K562 (cell line): ENCODE results near the gene PLA2G4C. TPM values are rescaled to one million over a fixed set of nuclear protein-coding genes. Genes with fewer than 3 reads are reported as not detected.

Experiments
- ARID1B ChIP-seq: fragments of 450-650 bp; IDR thresholded peaks from 2 replicates; pipeline ENCODE4 v1.6.1; 2016; ENCODE audit warnings: antibody characterized with exemption, mild to moderate bottlenecking, inconsistent platforms
- BDP1 ChIP-seq: IDR thresholded peaks from 3 replicates; pipeline ENCODE4 v1.6.1; 2011; ENCODE audit not compliant: insufficient read length, insufficient read depth
- BRCA1 ChIP-seq, 2 experiments: fragments of 450-650 bp in 1 of 2; sonication (generic) in 1 of 2; formaldehyde crosslinking in 1 of 2; IDR thresholded peaks; 2 replicates each; pipeline versions ENCODE4 v1.5.0 to v1.6.1; 2017 to 2020; ENCODE audit warnings: mild to moderate bottlenecking in 1 of 2, missing genetic modification reagents in 1 of 2
- C11orf30 ChIP-seq: fragments of 450-650 bp; IDR thresholded peaks from 2 replicates; pipeline ENCODE4 v1.6.1; 2016; ENCODE audit warnings: low read depth, mild to moderate bottlenecking
- CBFA2T3 ChIP-seq: fragments of 450-650 bp; IDR thresholded peaks from 2 replicates; pipeline ENCODE4 v1.6.1; 2017
- CC2D1A ChIP-seq: fragments of 450-650 bp; IDR thresholded peaks from 2 replicates; pipeline ENCODE4 v1.6.1; 2017; ENCODE audit warnings: mild to moderate bottlenecking
- GTF2F1 ChIP-seq: IDR thresholded peaks from 2 replicates; pipeline ENCODE4 v1.6.1; 2011; ENCODE audit warnings: low read depth, low read length, improper control_type of control experiment
- HDAC2 ChIP-seq: fragments of 450-650 bp; IDR thresholded peaks from 2 replicates; pipeline ENCODE4 v1.6.1; 2016; ENCODE audit warnings: mild to moderate bottlenecking
- ILK ChIP-seq: fragments of 450-650 bp; IDR thresholded peaks from 2 replicates; pipeline ENCODE4 v1.6.1; 2016; ENCODE audit warnings: missing genetic modification characterization, low read depth, mild to moderate bottlenecking, missing compliant biosample characterization, moderate library complexity, borderline replicate concordance
- MAFF ChIP-seq: IDR thresholded peaks from 2 replicates; pipeline ENCODE4 v1.6.1; 2012; ENCODE audit warnings: low read length, improper control_type of control experiment
- MAFG ChIP-seq: fragments of 450-650 bp; conservative IDR thresholded peaks from 2 replicates; pipeline ENCODE4 v1.6.1; 2016; ENCODE audit warnings: missing genetic modification characterization, missing compliant biosample characterization
- MAFK ChIP-seq: IDR thresholded peaks from 2 replicates; pipeline ENCODE4 v1.6.1; 2011; ENCODE audit warnings: low read length, improper control_type of control experiment
- MBD1 ChIP-seq: fragments of 250-450 bp; sonication (Bioruptor Pico); IDR thresholded peaks from 2 replicates; pipeline ENCODE4 v1.8.0; 2022; ENCODE audit warnings: inconsistent platforms
- RBM25 ChIP-seq: fragments of 200-400 bp; formaldehyde crosslinking; IDR thresholded peaks from 2 replicates; pipeline ENCODE4 v1.6.1; 2018; ENCODE audit warnings: low read length, low read depth, moderate library complexity; ENCODE audit not compliant: severe bottlenecking
- TCF3 ChIP-seq: sonication (generic); formaldehyde crosslinking; IDR thresholded peaks from 2 replicates; pipeline ENCODE4 v1.4.0; 2020; ENCODE audit warnings: mild to moderate bottlenecking, missing genetic modification reagents
- ZBTB40 ChIP-seq, 2 experiments: fragments of 450-650 bp in 1 of 2; sonication (generic) in 1 of 2; formaldehyde crosslinking in 1 of 2; IDR thresholded peaks; 2 replicates each; pipeline versions ENCODE4 v1.7.1 to v1.9.0; 2016 to 2022; ENCODE audit warnings: inconsistent platforms in 1 of 2, mild to moderate bottlenecking in 1 of 2, missing genetic modification reagents in 1 of 2
- ZNF212 ChIP-seq: fragments of 450-650 bp; formaldehyde crosslinking; IDR thresholded peaks from 2 replicates; pipeline ENCODE4 v1.4.0; 2020; ENCODE audit warnings: mild to moderate bottlenecking
- ZNF316 ChIP-seq: fragments of 450-650 bp; IDR thresholded peaks from 2 replicates; pipeline ENCODE4 v1.6.1; 2016
- polyA plus RNA-seq, 8 experiments: library from polyadenylated mRNA; depleted of rRNA in 4 of 8; stranded (reverse) in 5 of 8; unstranded in 3 of 8; fragments of >200 nt; fragmentation: Nextera tagmentation in 2 of 8; fragmentation: Illumina TruSeq in 1 of 8; extraction: Ambion mirVana in 2 of 8; extraction: Trizol in 1 of 8; gene quantifications; 2 replicates each; pipeline versions ENCODE4 v1.2.1 to v1.2.3, GENCODE V29; 2011 to 2014; ENCODE audit warnings: inconsistent platforms in 1 of 8, missing spikeins in 1 of 8
- total RNA-seq, 7 experiments: library from RNA; depleted of rRNA in 6 of 7; stranded (reverse); fragments of >200 nt in 6 of 7; fragmentation: Illumina TruSeq in 2 of 7; extraction: Trizol in 2 of 7; gene quantifications; 2 replicates each; pipeline versions ENCODE4 v1.2.1 to v1.2.3, GENCODE V29; 2011 to 2021; ENCODE audit warnings: low replicate concordance in 1 of 7

The PLA2G4C gene
- total and polyA plus RNA-seq, 9 of the 15 experiments (the other 6 are each of a cell fraction or from before 2014, with no cell fraction given) = 0.27 to 0.35 (median 0.35) TPM; not detected in 6

GRCh38 chr19:48051335-48052033 lies 59.1 kb downstream of the PLA2G4C start (continued):
- TF ChIP-seq ZBTB40 (IDR thresholded peaks at IDR 0.05) = peak; percentile 73
- TF ChIP-seq ZBTB40 (CRISPR knock-in tag; IDR thresholded peaks at IDR 0.05) = no peak
- TF ChIP-seq RBM25 = peak; percentile 17
- TF ChIP-seq HDAC2 = no peak
- TF ChIP-seq MAFF = peak; percentile 40
- TF ChIP-seq ZNF212 (CRISPR knock-in tag) = no peak
- peak; percentile 28 for TF ChIP-seq CBFA2T3
- TF ChIP-seq MBD1 (CRISPR knock-in tag) = no peak
- TF ChIP-seq MAFK = no peak
- no peak for TF ChIP-seq BDP1
- TF ChIP-seq C11orf30 = peak; percentile 50; the same call in 1 of the 2 replicates
- peak; percentile 71; the same call in 1 of the 2 replicates for TF ChIP-seq MAFG (tag)
- TF ChIP-seq BRCA1 (IDR thresholded peaks at IDR 0.05) = no peak
- no peak for TF ChIP-seq BRCA1 (CRISPR knock-in tag; IDR thresholded peaks at IDR 0.05)
- TF ChIP-seq GTF2F1 = no peak
- TF ChIP-seq ILK = no peak
- TF ChIP-seq ZNF316 = peak; percentile 71
- TF ChIP-seq TCF3 (CRISPR knock-in tag) = peak; percentile 33; the same call in 1 of the 2 replicates
- TF ChIP-seq ARID1B = peak; percentile 46; the same call in 1 of the 2 replicates
- peak; percentile 19; the same call in 1 of the 2 replicates for TF ChIP-seq CC2D1A
- TF ChIP-seq, all 486 proteins: peak for 15
